ENCODE results near the gene OR5W2. TPM values are rescaled to one million over a fixed set of nuclear protein-coding genes. Genes with fewer than 3 reads are reported as not detected.
"Not testable (repeated sequence)": the region's sequence is repeated elsewhere in the genome, so short reads cannot be mapped to it uniquely, and the experiment has no call there.

The OR5W2 gene
- total RNA-seq, 1 donor, result not detected

GRCh38 chr11:55895216-55895615 is 19.2 kb downstream of the OR5W2 start:
- TF ChIP-seq CTCF (IDR thresholded peaks at IDR 0.05; ENCODE audit: insufficient read depth, low read depth, low read length), result no peak
- no peak for DNase-seq (ENCODE audit: low read depth)
- no peak overlapping the region for H3K4me3 ChIP-seq (ENCODE audit: low read depth, low read length)

- DNase-seq (ENCODE audit: low read depth), result not testable (repeated sequence)
These were observed 28.9 kb downstream of the OR5W2 start for GRCh38 chr11:55885481-55885880.

GRCh38 chr11:55884995-55885394 is 29.4 kb downstream of the OR5W2 start:
- DNase-seq (ENCODE audit: low read depth); H3K4me3 ChIP-seq (ENCODE audit: low read depth, low read length): not testable (repeated sequence)

More at GRCh38 chr11:55885481-55885880, 28.9 kb downstream of the OR5W2 start:
- H3K4me3 ChIP-seq (ENCODE audit: low read depth, low read length), result not testable (repeated sequence)

- DNase-seq (ENCODE audit: low read depth); H3K4me3 ChIP-seq (ENCODE audit: low read depth, low read length): not testable (repeated sequence)
These were observed 31.4 kb downstream of the OR5W2 start, which contains the start of gene TRIM51 for GRCh38 chr11:55882997-55883396. Gene TRIM51, plus strand, starts transcription at chr11:55883297. Its CDS starts 2,132 bp downstream, at chr11:55885429.

GRCh38 chr11:55873146-55873545 is 41.2 kb downstream of the OR5W2 start:
- not testable (repeated sequence) for DNase-seq (ENCODE audit: low read depth); H3K4me3 ChIP-seq (ENCODE audit: low read depth, low read length)

GRCh38 chr11:55872731-55873130 is 41.7 kb downstream of the OR5W2 start:
- DNase-seq (ENCODE audit: low read depth), result not testable (repeated sequence)

GRCh38 chr11:55867354-55867753 is 47.0 kb downstream of the OR5W2 start:
- H3K4me3 ChIP-seq (ENCODE audit: low read depth, low read length); DNase-seq (ENCODE audit: low read depth): not testable (repeated sequence)

More at GRCh38 chr11:55872731-55873130, 41.7 kb downstream of the OR5W2 start:
- H3K4me3 ChIP-seq (ENCODE audit: low read depth, low read length), result not testable (repeated sequence)

Small RNA genes within 50 kb of the gene (small RNA-seq; reads per million reads assigned to genes)
- gene AC036111.3, result not detected

Other genes with a start within 250 kb of the OR5W2 start
- gene OR5D13, start 141.1 kb downstream of the OR5W2 start, total RNA-seq, result not detected in 2 replicates
- gene OR5D14, start 119.0 kb downstream of the OR5W2 start, total RNA-seq, result not detected in 2 replicates
- gene OR5L1, start 103.2 kb downstream of the OR5W2 start, total RNA-seq, result not detected in 2 replicates
- not detected in 2 replicates for gene OR5D18, start 95.0 kb downstream of the OR5W2 start, total RNA-seq
- gene OR5L2, start 87.4 kb downstream of the OR5W2 start, total RNA-seq, result not detected in 2 replicates
- gene OR5D16, start 75.8 kb downstream of the OR5W2 start, total RNA-seq, result not detected in 2 replicates
- gene TRIM51, start 31.3 kb downstream of the OR5W2 start, total RNA-seq, result not detected in 2 replicates
- not detected in 2 replicates for gene OR5I1, start 21.8 kb upstream of the OR5W2 start, total RNA-seq
- under 0.01 TPM in 1 of 2 replicates, not detected in the other for gene OR10AG1, start 55.4 kb upstream of the OR5W2 start, total RNA-seq
- not detected in 2 replicates for gene OR5F1, start 80.0 kb upstream of the OR5W2 start, total RNA-seq
- gene OR5AS1, start 113.1 kb upstream of the OR5W2 start, total RNA-seq, result not detected in 2 replicates
- not detected in 2 replicates for gene OR8I2, start 178.7 kb upstream of the OR5W2 start, total RNA-seq
- not detected in 2 replicates for gene OR8H2, start 189.1 kb upstream of the OR5W2 start, total RNA-seq
- not detected in 2 replicates for gene OR8H3, start 207.8 kb upstream of the OR5W2 start, total RNA-seq
- not detected in 2 replicates for gene OR8J3, start 225.6 kb upstream of the OR5W2 start, total RNA-seq
- not detected in 2 replicates for gene OR8K5, start 245.7 kb upstream of the OR5W2 start, total RNA-seq